Measurements from ENCODE around the gene KCTD11.

KCTD11 gene

DNA sequence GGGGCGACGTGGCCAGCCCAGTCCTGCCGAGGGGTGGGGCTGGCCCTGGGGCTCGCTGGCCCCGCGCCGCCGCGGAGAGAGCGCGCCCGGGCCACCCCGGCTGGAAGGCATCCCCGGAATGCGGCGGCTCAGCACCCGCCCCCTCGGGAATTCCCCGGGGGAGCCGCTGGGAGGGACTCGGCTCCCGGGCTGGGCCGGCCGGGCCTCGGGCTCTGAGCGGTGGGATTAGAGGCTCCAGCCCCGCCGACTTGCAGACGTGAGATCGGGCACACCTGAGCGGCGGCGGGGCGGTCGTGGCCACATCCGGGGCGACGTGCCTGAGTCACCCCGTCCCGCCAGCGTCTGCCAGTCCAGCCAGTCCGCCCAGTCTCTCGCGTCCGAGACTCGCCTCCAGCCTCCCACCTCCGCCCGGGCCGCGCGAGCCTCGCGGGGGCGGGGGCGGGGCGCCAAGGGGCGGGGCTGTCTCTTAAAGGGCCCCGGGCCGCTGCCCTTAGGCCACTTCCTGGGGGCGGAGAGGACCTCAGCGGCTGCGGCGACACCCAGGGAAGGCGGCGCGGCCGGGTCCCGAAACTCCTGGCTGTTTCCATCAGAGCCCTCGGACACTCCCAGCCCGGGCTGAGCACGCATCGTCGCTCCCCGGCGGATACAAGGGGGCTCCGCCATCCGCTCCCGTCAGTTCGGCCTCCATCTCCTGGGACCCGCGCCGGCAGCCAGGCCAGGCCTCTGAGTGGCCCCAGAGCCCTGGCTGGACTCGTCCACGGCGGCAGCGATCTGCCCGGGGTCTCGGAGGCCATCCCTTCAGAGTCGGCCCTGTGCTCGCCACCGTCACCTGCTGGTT lies at the start of gene KCTD11:
KCTD11 (plus strand) TSS at position 498 of the 838 bp plus-strand sequence.
- DNase-seq (ENCODE audit: low read depth in 2 of 2): peak in 1 of 2 experiments; percentile 73

DNA sequence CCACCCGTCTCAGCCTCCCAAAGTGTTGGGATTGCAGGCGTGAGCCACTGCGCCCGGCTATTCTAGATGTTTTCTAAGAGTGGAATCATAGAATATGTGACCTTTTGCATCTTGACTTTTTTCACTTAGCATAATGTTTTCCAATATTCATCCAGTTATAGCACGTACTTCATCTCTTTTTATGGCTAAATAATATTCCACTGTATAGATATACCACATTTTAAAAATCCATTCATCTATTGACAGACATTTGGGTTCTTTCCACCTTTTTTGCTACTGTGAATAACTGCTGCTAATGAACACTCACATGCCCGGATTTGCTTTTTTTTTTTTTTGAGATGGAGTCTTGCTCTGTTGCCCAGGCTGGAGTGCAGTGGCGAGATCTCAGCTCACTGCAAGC lies 47.8 kb upstream of the KCTD11 start:
- DNase-seq (ENCODE audit: low read depth in 2 of 2): no peak

DNA sequence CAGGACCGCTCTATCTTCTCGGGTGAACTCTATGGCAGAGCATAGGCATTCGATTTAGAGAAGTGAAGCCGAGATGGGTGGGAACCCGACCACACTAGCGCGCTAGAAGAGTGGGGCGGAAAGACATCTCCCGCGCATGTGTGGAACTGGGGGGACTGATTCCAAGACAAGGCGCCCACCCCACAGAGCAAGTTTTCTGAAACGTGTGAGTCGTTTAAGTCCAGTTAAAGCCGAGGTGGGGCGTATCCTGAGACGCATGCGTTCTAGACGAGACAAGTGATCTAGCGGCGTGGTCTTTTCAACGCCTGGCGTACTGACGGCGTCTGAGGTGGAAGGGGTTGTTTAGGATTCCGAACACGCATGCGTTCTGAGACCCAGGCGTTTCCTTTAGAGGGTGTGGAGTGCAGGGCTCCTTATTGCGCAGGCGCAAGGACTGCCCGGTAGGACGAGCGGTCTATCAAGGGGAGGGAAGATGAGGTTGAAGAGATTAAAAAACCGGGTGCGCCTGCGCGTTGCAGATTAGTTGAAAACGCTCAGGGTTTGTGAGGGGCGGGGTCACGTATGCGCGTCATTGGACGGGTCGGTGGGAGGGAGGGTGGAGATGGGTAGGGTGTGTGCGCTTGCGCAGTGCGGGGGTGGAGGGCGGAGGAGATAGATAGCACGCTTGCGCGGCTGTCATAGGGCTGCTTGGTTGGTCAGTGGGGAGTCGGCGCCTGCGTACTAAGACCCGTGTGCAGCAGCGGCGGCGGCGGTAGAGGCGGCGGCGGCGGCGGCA lies 44.9 kb upstream of the KCTD11 start, which contains the start of gene EIF5A:
EIF5A (plus strand) TSS at position 718 of the 775 bp plus-strand sequence. CDS start 2,008 bp downstream, outside the sequence.
- peak; percentile 100 for DNase-seq (ENCODE audit: low read depth in 2 of 2)

DNA sequence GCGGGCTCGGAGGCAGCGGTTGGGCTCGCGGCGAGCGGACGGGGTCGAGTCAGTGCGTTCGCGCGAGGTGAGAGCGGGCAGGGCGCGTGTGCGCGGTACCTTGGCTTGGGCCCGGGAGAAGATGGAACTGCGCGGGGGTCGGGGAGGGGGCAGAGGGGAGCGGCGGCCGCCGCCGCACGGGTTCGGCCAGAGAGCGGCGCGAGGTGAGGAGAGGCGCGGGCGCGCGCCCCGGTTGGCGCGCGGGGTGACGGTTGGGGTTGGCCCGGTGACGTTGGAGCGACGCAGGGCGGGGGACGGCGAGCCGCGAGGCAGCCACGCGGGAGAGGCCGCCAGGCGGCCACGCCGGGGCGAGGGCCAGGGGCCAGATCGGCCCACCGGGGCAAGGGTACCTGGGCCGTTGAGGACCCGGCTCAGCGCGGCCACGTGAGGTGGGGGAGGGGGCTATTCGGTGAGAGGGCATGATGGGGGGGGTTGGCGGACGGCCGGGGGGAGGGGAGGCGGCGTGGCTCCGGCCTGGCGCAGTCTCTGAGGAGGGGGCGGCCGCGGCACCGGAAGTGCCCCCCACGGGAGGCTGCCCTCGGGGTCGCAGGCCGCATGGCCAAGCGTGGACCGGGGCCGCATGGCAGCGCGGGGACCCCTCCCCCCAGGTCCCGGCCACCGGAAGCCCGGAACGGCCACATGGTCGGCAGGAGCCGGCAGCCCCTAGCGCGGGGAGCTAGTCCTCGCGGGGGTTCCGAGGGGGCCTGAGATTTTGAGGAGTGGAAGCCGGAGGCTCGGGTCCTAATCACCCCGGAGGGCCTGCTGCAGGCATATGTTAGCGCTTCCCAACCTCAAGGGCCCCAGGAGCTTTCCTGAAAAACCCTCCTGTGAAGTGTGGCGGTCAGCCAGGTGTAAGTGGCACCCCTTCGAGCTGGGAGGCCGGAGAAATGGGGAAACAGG lies 44.0 kb upstream of the KCTD11 start:
- peak in 1 of 2 experiments; percentile 30 for DNase-seq (ENCODE audit: low read depth in 2 of 2)

DNA sequence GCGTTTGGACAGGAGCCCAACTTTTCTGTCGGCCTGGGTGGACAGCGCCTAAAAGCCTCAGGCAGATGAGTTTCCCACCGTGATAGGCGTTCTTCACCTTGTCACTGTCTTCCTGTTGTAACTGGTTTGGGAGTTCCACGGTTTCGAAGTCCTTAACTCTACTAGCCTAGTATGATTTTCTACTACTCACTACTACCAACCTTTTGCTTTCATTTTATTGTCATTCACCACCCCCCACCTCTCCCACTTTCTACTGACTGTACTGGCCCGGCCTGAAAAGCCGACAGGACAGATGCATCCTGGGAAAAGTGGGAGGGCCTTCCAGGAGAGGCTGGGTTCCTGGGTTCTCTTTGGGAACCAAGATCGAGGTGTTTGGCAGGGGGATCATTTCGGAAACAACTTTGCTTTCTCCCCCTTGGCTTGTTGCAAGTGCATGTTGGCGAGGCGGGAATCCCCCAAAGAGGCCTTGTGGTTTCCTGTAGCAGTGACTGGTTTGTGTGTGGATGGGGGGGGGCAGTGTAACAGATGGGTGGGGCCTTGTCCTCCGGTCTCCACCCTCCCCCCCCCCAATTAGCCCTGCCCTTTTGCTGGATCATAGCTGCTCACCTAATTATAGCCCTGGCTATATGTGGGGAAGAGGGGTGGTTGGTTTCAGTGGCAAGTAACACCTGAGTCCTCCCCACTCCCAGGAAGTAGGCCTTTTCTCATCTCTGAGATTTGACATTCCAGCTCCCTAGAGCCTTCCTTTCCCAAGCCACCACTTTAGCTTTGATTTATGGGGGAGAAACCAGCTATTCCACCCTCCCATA lies 43.1 kb upstream of the KCTD11 start:
- DNase-seq (ENCODE audit: low read depth in 2 of 2): peak; percentile 68 to 77

DNA sequence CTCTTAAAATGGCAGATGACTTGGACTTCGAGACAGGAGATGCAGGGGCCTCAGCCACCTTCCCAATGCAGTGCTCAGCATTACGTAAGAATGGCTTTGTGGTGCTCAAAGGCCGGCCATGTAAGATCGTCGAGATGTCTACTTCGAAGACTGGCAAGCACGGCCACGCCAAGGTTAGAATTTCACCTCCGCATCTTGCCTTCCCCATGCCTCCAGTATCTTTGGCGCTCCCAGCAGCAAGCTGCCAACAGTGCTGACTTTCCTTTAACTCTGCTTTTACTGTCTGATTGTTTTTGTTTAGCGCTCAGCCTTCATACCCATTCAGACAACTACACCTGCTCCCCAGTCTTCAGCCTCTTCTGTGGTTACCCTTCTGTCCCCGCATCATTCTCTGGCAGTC lies 42.3 kb upstream of the KCTD11 start:
- DNase-seq (ENCODE audit: low read depth in 2 of 2): no peak

DNA sequence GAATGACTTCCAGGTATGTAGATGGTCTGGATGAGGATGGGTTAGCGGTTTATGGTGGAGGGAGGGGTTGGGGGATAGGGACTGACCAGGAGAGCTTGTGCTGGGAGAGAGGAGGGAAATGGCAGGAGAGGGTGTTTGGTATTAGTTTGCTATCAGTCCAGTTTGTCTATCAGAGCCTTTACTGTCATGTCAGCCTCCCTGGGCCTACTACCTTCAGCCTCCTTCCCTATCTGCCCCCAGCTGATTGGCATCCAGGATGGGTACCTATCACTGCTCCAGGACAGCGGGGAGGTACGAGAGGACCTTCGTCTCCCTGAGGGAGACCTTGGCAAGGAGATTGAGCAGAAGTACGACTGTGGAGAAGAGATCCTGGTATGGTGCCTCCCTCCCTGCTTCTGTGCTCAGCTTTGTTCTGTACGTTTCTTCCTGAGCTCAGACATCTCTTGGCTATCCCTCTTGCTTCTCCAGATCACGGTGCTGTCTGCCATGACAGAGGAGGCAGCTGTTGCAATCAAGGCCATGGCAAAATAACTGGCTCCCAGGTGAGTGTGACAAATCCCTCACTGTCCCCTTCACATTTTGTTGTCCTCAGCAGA lies 40.8 kb upstream of the KCTD11 start:
- DNase-seq (ENCODE audit: low read depth in 2 of 2): no peak

DNA sequence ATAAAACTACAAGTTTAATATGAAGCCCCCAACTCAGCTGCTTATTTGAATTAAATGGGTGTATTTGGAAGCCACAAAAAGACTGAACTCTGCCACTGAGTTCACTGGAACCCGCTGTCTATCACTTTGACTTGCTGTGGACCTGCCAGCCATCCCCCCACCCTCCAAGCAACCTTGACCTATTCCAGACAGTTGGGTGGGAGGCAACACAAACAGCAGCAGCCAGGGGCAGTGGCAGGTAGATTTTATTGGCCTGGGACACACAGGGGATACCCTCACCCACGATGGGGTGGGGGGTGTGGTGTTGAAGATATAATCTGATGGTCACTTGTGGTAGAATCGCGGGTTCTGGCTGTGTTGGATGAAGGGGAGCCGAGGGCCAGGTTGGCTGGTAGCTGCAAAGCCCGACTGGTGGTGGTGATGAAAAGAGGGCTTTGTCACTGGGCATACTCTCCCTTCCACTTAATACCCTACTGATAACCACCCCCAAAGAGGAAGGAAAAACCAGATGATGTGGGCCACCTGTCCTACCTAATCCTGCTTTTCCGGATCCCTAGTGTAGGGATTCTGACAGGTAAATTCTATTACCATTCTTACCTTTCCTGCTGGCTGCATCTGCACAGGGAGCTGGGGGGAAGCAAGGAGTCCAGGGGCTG lies 39.4 kb upstream of the KCTD11 start:
- DNase-seq (ENCODE audit: low read depth in 2 of 2): no peak

DNA sequence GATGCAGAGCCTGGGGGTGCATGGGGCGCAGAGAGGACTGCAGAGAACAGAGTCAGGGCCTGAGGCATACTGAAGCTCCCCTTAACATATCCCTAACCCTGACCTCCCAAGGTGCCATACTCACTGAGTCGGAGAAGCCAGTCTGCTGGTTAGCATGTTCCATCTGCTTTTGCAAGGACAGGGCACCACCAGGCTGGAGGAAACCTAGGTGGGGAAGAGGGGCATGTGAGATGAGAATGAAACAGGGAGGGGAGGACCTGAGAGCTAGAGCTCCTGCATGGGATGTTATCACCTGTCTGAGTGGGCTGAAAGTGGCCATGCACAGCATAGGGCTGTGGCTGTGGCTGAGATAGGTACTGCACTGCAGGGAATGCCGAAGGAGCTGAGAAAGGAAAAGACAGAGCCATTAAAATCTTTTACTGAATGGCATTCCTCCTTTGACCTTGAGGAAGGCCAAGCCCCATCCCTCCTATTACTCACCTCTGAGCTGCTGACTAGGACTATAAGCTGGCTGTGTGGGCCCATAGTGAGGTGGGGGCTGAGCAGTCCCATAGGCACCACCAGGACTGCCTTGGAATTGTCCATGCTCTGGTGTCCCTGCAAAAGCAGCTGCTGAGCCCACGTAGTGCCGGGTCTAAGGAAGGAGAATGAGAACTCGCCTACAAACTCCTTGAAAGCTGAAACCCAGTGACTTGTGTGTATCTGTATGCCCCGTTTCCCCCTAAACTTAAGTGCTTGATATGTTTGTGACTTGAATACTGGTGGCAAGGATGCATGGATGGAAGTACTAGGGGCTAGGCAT lies 38.7 kb upstream of the KCTD11 start:
- no peak for DNase-seq (ENCODE audit: low read depth in 2 of 2)

DNA sequence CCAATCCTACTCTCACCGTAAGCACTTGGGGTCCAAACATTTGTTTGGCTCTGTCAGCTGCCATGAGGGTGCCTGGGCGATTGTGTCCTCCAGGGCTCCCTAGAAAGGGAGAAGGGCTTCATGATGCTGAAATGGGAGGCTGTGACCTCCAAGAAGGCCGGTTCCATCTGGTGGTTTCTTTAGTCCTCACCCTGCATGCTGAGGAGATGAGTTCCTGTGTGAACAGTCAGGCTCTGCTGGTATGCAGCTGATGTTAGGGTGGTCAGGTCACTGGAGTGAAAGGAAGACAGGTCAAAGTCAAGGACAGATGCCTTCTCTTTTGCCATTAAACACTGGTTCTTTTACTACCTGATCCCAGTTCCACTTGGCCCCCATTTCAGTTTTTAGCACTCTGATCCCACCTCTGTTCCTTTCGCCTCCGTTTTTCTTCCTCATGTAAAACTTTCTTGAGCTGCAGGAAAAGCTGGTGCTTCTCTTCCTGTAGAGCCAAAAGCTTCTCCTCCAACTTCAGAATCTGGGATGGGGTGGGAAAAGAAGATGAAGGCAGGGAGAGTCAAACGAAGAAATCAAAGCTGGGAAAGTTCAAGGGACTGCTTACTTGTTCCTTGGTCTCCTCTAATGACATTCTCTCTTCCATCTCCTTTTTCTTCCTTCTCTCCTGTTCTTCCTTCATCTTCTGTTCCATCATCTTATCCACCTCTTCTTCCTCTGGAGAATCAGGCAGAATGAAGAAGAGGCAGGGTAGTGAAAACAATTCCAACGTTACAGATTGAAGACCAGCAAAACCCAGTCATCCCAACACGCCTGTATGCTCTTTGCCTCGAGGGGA lies 37.9 kb upstream of the KCTD11 start:
- no peak for DNase-seq (ENCODE audit: low read depth in 2 of 2)

DNA sequence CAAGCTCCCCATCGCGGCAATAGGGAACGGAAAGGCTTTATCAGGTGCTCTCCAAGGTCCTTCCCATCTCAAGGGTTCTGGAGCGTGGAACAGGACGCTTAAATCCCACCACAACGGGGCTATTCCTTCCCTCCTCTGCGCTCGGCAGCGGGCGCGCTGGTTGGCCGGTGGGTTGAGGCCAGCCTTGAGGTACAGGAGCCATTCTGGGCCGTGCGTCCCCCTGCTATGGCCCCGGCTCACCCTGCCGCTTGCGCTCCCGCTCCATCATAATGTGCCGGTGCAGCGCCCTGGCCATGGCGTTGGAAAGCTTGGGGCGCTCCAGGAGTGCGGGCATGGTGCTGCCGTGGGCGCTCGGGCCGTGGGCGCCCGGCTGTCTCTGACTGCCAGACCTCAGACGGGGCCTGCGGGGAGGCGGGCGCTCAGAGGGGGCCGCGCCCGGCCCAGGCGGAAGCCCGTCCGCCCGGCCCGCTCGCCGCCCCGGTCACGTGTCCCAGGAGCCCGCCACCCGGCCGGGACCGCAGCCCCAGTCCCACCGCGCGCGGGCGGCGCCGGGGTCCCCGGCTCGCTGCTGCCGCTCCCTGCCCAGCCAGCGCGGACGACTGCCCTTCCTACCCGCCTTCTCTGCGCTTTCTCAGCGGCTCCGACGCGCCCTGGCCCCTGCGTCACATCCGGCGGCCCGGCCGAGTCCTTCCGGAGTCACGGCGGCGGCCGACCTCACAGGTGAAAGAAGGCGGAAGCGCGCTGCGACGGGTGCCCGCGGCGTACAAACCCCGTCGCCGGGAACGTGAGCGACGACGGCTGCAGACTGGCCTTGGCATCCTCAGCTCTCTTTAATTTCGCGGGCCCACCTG lies 37.0 kb upstream of the KCTD11 start, which contains the start of gene GPS2:
GPS2 (minus strand) TSS at position 642 of the 851 bp plus-strand sequence; CDS start at position 334, 308 bp downstream.
- DNase-seq (ENCODE audit: low read depth in 2 of 2): peak; percentile 87 to 91

DNA sequence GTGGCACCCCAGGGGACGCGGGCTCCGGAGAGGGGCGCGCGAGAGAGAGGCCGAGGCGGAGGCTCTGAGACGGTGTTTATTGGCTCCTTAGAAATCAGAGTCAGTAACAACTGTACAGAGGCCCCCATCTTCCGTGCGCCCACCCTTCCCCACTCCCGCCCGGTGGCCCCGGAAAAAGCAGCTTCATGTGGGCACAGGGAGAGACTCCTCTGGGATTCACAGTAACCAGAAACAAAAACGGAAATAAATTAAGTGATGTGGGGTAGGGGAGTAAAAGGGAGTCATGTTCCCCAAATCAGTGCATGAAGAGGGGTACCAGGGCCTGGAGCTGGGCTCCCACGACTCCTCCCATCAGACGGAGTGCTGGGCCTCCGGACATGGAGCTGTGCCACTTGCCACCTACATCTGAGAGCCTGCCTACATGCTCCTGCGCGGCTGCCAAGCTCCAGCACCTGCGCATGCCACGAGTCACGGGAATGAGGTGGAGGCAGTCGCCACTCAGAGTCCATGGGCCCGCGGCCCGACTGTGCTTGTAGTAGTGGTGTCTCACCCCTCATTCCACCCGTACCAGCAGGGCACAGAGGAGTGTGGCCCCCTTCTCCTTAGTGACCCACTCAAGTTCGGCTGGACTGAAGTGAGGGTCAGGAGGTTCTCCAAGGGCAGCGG lies 36.3 kb upstream of the KCTD11 start:
- DNase-seq (ENCODE audit: low read depth in 2 of 2): no peak

DNA sequence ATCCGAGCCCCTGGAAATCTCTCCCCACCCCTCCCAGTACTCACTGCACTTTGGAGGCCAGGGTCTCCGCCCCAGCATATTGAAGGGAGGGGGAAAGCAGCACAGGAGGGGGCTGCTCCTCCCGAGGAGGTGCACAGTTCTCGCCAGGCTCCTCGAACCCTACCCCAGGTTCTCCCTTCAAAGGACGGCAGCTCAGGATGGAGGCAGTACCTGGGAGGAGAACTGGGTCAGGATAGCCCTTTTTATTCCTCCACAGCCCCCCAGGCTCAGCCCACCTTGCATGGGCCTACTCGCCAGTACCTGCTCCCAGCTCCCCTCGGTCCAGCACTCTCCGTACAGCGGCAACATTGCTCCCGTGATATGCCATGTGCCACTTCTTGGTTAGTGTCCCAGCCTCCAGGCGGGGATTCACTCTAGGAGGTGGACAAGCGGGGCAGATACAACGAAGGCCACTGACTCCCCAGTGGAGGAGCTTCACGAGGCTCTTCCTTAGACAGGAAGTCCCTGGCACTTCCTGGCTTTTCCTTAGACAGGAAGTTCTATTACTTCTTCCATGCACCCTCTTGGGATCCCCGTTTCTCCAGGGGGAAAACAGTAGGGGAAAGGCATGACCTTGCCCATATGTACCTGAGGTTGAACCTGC lies 34.7 kb upstream of the KCTD11 start:
- no peak for DNase-seq (ENCODE audit: low read depth in 2 of 2)

DNA sequence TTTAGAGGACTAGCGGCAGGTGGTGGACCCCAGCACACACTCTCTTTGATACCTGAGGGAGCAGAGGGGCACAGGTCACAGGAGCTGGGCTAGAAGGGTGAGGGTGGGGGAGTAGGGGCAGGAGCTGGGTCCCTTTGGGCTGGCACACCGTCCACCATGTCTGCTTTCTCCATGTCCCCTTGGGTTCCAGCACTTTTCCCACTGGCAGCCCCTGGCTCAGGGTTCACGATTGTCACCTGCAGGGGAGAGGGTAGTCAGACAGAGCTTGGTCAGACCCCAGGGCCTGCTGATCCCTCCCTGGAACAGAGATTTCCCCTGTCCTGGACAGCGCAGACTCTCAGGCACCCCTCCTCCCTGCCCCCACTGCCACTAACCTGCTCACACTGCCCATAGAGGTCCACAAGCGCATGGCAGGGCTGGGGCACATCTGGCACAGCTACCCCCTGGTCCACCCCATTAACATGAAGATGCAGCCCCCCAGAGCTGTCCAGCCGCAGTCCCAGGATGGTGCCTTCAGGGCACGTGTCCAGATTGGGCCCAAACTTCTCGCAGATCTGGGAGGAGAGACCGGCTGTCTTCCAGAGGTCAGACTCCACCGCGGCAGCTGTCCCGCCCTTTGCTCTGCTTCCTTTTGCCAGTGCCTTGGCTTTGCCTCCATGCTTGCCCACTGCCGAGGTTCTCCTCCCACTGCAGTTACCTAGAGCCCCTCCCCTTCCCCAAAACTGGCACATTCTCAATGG lies 33.7 kb upstream of the KCTD11 start:
- no peak for DNase-seq (ENCODE audit: low read depth in 2 of 2)

DNA sequence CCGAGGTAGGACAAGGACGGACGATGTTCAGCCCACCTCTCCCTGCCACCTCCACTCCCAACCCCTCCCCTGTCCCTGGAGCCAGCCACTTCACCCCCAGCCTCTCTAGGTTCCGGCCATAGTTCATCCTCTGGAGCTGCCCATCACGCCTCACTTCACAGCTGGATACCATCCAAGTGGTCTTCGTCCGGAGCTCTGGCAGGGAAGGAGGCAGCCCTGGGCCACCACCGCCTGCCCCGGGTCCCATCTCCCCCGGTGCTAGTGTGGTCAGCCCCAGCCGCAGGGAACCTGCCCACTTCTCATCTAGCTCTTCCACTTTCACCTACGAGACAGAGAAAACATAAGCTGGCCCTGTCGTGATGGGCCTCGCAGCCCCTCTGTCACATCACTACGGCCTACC lies 30.5 kb upstream of the KCTD11 start:
- no peak for DNase-seq (ENCODE audit: low read depth in 2 of 2)
